GM12875 (cell line): Measurements from ENCODE around the gene NCKAP5.
"Not testable (repeated sequence)": the region's sequence is repeated elsewhere in the genome, so short reads cannot be mapped to it uniquely, and the experiment has no call there.

ENCODE experiments used
- H3K4me3 ChIP-seq: one replicate; pipeline ENCODE4 v1.5.1; 2011; ENCODE audit warnings: low read depth, low read length, control low read depth
- CTCF ChIP-seq: IDR thresholded peaks from 2 replicates; pipeline ENCODE4 v1.5.1; 2011; ENCODE audit warnings: low read depth, mild to moderate bottlenecking, control low read depth, inconsistent platforms, low read length, moderate library complexity, borderline replicate concordance; ENCODE audit not compliant: insufficient read depth

Gene NCKAP5

GRCh38 chr2:132721938-132722337 is 846.3 kb downstream of the NCKAP5 start:
- no peak for TF ChIP-seq CTCF
- no peak overlapping the region for H3K4me3 ChIP-seq

GRCh38 chr2:132720393-132720792 is 847.9 kb downstream of the NCKAP5 start:
- H3K4me3 ChIP-seq, result no peak overlapping the region
- TF ChIP-seq CTCF, result no peak

- no peak overlapping the region for H3K4me3 ChIP-seq
- TF ChIP-seq CTCF, result no peak
Measured at GRCh38 chr2:132719480-132719879, 848.8 kb downstream of the NCKAP5 start.

GRCh38 chr2:132716954-132717353 is 851.3 kb downstream of the NCKAP5 start:
- H3K4me3 ChIP-seq, result no peak overlapping the region
- TF ChIP-seq CTCF, result no peak

GRCh38 chr2:132715386-132716351 is 852.6 kb downstream of the NCKAP5 start:
- H3K4me3 ChIP-seq, result no peak overlapping the region
- TF ChIP-seq CTCF, result no peak

- H3K4me3 ChIP-seq, result no peak overlapping the region
- TF ChIP-seq CTCF, result no peak
Measured at GRCh38 chr2:132703396-132703795, 864.9 kb downstream of the NCKAP5 start.

GRCh38 chr2:132701810-132702209 is 866.5 kb downstream of the NCKAP5 start:
- H3K4me3 ChIP-seq, result no peak overlapping the region
- no peak for TF ChIP-seq CTCF

- not testable (repeated sequence) for H3K4me3 ChIP-seq
Measured at GRCh38 chr2:132699802-132700201, 868.5 kb downstream of the NCKAP5 start.

GRCh38 chr2:132698347-132698746 is 869.9 kb downstream of the NCKAP5 start:
- H3K4me3 ChIP-seq, result not testable (repeated sequence)
